SK-N-SH (cell line): ENCODE measurements around the gene FAM227A. TPM values are rescaled to one million over a fixed set of nuclear protein-coding genes. Genes with fewer than 3 reads are reported as not detected.

ENCODE experiments used
- CTCF ChIA-PET: fragments of 300-600, 350-600 bp; formaldehyde crosslinking; extraction: SDS; loops from one replicate; lab custom pipeline; 2021; lab: Yijun Ruan, JAX
- POLR2A ChIA-PET: fragments of 350-600 bp; sonication (Branson Sonifier 250); formaldehyde crosslinking; extraction: SDS; loops from one replicate; lab custom pipeline; 2020; ENCODE audit warnings: antibody characterized with exemption, inconsistent platforms; lab: Yijun Ruan, JAX
- DNase-seq: peaks from one replicate; pipeline ENCODE4 v3.0.0; 2012
- H2AFZ ChIP-seq: fragments of 200-600 bp; sonication (generic); 2 replicates; pipeline ENCODE4 v1.8.1; 2016; ENCODE audit warnings: antibody characterized with exemption, mild to moderate bottlenecking, low read depth
- H3F3A ChIP-seq: fragments of 200-600 bp; sonication (generic); replicated peaks from 2 replicates; pipeline ENCODE3; 2016; ENCODE audit warnings: antibody characterized with exemption, mild to moderate bottlenecking; ENCODE audit not compliant: insufficient read depth
- H3K27ac ChIP-seq, 2 experiments: fragments of 200-500 bp in 1 of 2; fragments of 200-600 bp in 1 of 2; sonication (Bioruptor generic) in 1 of 2; sonication (generic), shearing (Covaris generic) in 1 of 2; 2 replicates each; pipeline versions ENCODE4 v1.5.1 to v1.6.1; 2014 to 2016; ENCODE audit warnings: low read depth in 2 of 2, inconsistent platforms in 1 of 2, low read length in 1 of 2, mild to moderate bottlenecking in 1 of 2, mixed read lengths in 1 of 2
- H3K27me3 ChIP-seq: fragments of 200-600 bp; sonication (generic), shearing (Covaris generic); 2 replicates; pipeline ENCODE4 v1.6.1; 2016; ENCODE audit warnings: mixed run types; ENCODE audit not compliant: insufficient read depth
- H3K36me3 ChIP-seq, 2 experiments: fragments of 200-500 bp in 1 of 2; fragments of 200-600 bp in 1 of 2; sonication (Bioruptor generic) in 1 of 2; sonication (generic) in 1 of 2; replicated peaks in 1 of 2; 2 replicates each; pipeline versions ENCODE3 to v1.5.1; 2014 to 2016; ENCODE audit warnings: low read length in 1 of 2, mild to moderate bottlenecking in 1 of 2; ENCODE audit not compliant: insufficient read depth in 2 of 2, control insufficient read depth in 1 of 2
- H3K4me1 ChIP-seq, 2 experiments: fragments of 200-500 bp in 1 of 2; fragments of 200-600 bp in 1 of 2; sonication (Bioruptor generic) in 1 of 2; sonication (generic), shearing (Covaris generic) in 1 of 2; 2 replicates each; pipeline versions ENCODE4 v1.5.1 to v1.6.1; 2014 to 2016; ENCODE audit warnings: low read depth in 1 of 2, low read length in 1 of 2, mixed run types in 1 of 2; ENCODE audit not compliant: insufficient read depth in 2 of 2, control insufficient read depth in 1 of 2
- H3K4me2 ChIP-seq: fragments of 200-600 bp; sonication (generic), shearing (Covaris generic); 2 replicates; pipeline ENCODE4 v1.6.1; 2017; ENCODE audit warnings: mixed run types
- H3K4me3 ChIP-seq, 2 experiments: fragments of 200-500 bp in 1 of 2; fragments of 200-600 bp in 1 of 2; sonication (Bioruptor generic) in 1 of 2; sonication (generic), shearing (Covaris generic) in 1 of 2; 2 replicates each; pipeline versions ENCODE4 v1.5.1 to v1.8.1; 2014 to 2016; ENCODE audit warnings: low read depth in 2 of 2, inconsistent platforms in 1 of 2, low read length in 1 of 2, mild to moderate bottlenecking in 1 of 2, mixed read lengths in 1 of 2, moderate library complexity in 1 of 2
- H3K79me2 ChIP-seq: fragments of 200-600 bp; sonication (generic); 2 replicates; pipeline ENCODE4 v1.8.1; 2017; ENCODE audit warnings: mild to moderate bottlenecking; ENCODE audit not compliant: insufficient read depth
- H3K9ac ChIP-seq: fragments of 200-600 bp; sonication (generic); 2 replicates; pipeline ENCODE4 v1.6.1; 2017; ENCODE audit warnings: mixed run types
- H3K9me2 ChIP-seq: fragments of 200-600 bp; sonication (generic); 2 replicates; pipeline ENCODE4 v1.6.1; 2017; ENCODE audit warnings: mixed run types
- H3K9me3 ChIP-seq: fragments of 200-600 bp; sonication (generic); 2 replicates; pipeline ENCODE4 v1.6.1; 2017; ENCODE audit warnings: mixed run types, mild to moderate bottlenecking, moderate library complexity
- H4K20me1 ChIP-seq: fragments of 200-600 bp; sonication (generic); 2 replicates; pipeline ENCODE4 v1.6.1; 2017; ENCODE audit warnings: mild to moderate bottlenecking, mixed run types; ENCODE audit not compliant: insufficient read depth
- CTCF ChIP-seq: fragments of 200-600 bp; sonication (generic); IDR thresholded peaks from 2 replicates; pipeline ENCODE4 v1.6.1; 2017; ENCODE audit warnings: antibody characterized with exemption, mild to moderate bottlenecking, moderate library complexity
- IRF3 ChIP-seq: fragments of 150-350 bp; IDR thresholded peaks from 2 replicates; pipeline ENCODE4 v1.6.1; 2016; ENCODE audit warnings: mild to moderate bottlenecking, low read depth, low read length
- MXI1 ChIP-seq: IDR thresholded peaks from 2 replicates; pipeline ENCODE4 v1.6.1; 2012; ENCODE audit warnings: mild to moderate bottlenecking, low read depth, low read length, improper control_type of control experiment
- POLR2AphosphoS5 ChIP-seq: IDR thresholded peaks from 2 replicates; pipeline ENCODE4 v1.6.1; 2012; ENCODE audit warnings: low read depth, low read length
- USF1 ChIP-seq: IDR thresholded peaks from 2 replicates; pipeline ENCODE4 v1.4.0; 2012; ENCODE audit warnings: low read depth, borderline replicate concordance
- YY1 ChIP-seq: IDR thresholded peaks from 2 replicates; pipeline ENCODE4 v1.4.0; 2012; ENCODE audit warnings: low read depth, mild to moderate bottlenecking
- WGBS: methylation state at CpG from one replicate; pipeline ENCODE4 v1.1.6; 2017; ENCODE audit warnings: low lambda C conversion rate; 5-methylcytosine and 5-hydroxymethylcytosine counted together
- polyA plus RNA-seq, 3 experiments: library from polyadenylated mRNA; depleted of rRNA; stranded (reverse); fragments of >200 nt; gene quantifications; 2 replicates each; pipeline ENCODE4 v1.2.3, GENCODE V29; 2012

Gene FAM227A
- polyA plus RNA-seq, 1 of the 3 experiments (the other 2 are of a cell fraction), result 1.2 TPM

- DNase-seq, result peak; percentile 91
Measured at GRCh38 chr22:38700789-38701628, 44.8 kb upstream of the FAM227A start, which contains the start of gene JOSD1. Gene JOSD1, minus strand, starts transcription at chr22:38700943. Its CDS starts 956 bp downstream, at chr22:38699987.

More at GRCh38 chr22:38700789-38701628, 44.8 kb upstream of the FAM227A start, which contains the start of gene JOSD1:
- ChIA-PET POLR2A (interaction anchor here (2.3 kb wide), 1 partner anchor 20 kb away, joined by 8 read pairs; the partner anchor contains the start of gene TOMM22), CTCF (no interaction called here)
- H3K36me3 ChIP-seq, result no peaks in the 10 kb centered on the region
- H3K9me3 ChIP-seq, result no peaks in the 10 kb centered on the region
- WGBS, result 10% methylated on average over 6 of the region's 94 CpGs
- H3K27ac ChIP-seq, result peak within 1 kb of the TSS; percentile 72 to 75
- H3K4me2 ChIP-seq, result peak within 1 kb of the TSS; percentile 85
- H3K9ac ChIP-seq, result peak within 1 kb of the TSS; percentile 95
- peaks cover 29% of the 10 kb centered on the region for H3F3A ChIP-seq
- peaks cover 44% of the 10 kb centered on the region for H3K79me2 ChIP-seq
- H3K4me1 ChIP-seq, result peaks cover 10 to 20% of the 10 kb centered on the region in 2 experiments; a peak in 2 of 4 replicates
- H3K4me3 ChIP-seq, result peak within 1 kb of the TSS; percentile 65 to 70
- TF ChIP-seq USF1 (no peak), MXI1 (peak; percentile 41; the same call in 1 of the 2 replicates), CTCF (no peak), IRF3 (no peak), POLR2AphosphoS5 (peak; percentile 63), YY1 (no peak)
- H4K20me1 ChIP-seq, result no peaks in the 10 kb centered on the region
- no peaks in the 10 kb centered on the region for H3K9me2 ChIP-seq
- no peaks in the 10 kb centered on the region for H3K27me3 ChIP-seq
- peak within 1 kb of the TSS; percentile 76 for H2AFZ ChIP-seq
